IMR-90 (cell line): ENCODE results near the gene PRRC2B. TPM values are rescaled to one million over a fixed set of nuclear protein-coding genes. Genes with fewer than 3 reads are reported as not detected.

Source experiments
- ATAC-seq: fragments of 200-7000 bp; cut with Tn5 transposase; 2 replicates; pipeline ENCODE4 v1.9.1; 2020; ENCODE audit warnings: low read depth, mild to moderate bottlenecking, moderate library complexity
- BruUV-seq: library from RNA; stranded (reverse); fragments of 400-500 nt; replicated peaks from 2 replicates; lab custom pipeline; 2021; lab: Mats Ljungman, UMichigan
- CTCF ChIA-PET: fragments of 300-600 bp; formaldehyde crosslinking; extraction: SDS; loops from one replicate; lab custom pipeline; 2021; ENCODE audit warnings: antibody characterized with exemption; lab: Yijun Ruan, JAX
- POLR2A ChIA-PET: fragments of 300-600 bp; sonication (Branson Sonifier 250); formaldehyde crosslinking; loops from one replicate; lab custom pipeline; 2022; ENCODE audit warnings: antibody characterized with exemption; ENCODE audit not compliant: unreplicated experiment; lab: Charles Lee
- DNase-seq: peaks from one replicate; pipeline ENCODE4 v3.0.0; 2013
- H2AFZ ChIP-seq: replicated peaks from 2 replicates; pipeline ENCODE3; 2013; ENCODE audit warnings: low read length, mild to moderate bottlenecking; ENCODE audit not compliant: poor library complexity
- H2AK5ac ChIP-seq: 2 replicates; pipeline ENCODE4 v1.6.1; 2013; ENCODE audit warnings: low read depth, low read length, inconsistent platforms
- H2AK9ac ChIP-seq: replicated peaks from 2 replicates; pipeline ENCODE3; 2013; ENCODE audit warnings: mild to moderate bottlenecking, low read depth, low read length, moderate library complexity; ENCODE audit not compliant: poor library complexity
- H2BK120ac ChIP-seq: 2 replicates; pipeline ENCODE4 v1.6.1; 2013; ENCODE audit warnings: low read depth, low read length, inconsistent platforms
- H2BK15ac ChIP-seq: 3 replicates; pipeline ENCODE4 v1.6.1; 2013; ENCODE audit warnings: low read depth, low read length, inconsistent platforms
- H2BK20ac ChIP-seq: 2 replicates; pipeline ENCODE4 v1.6.1; 2013; ENCODE audit warnings: low read depth, mild to moderate bottlenecking, inconsistent platforms, low read length, moderate library complexity
- H2BK5ac ChIP-seq: 2 replicates; pipeline ENCODE4 v1.6.1; 2013; ENCODE audit warnings: mild to moderate bottlenecking, low read depth, low read length, inconsistent platforms; ENCODE audit not compliant: poor library complexity, severe bottlenecking
- H3K14ac ChIP-seq: replicated peaks from 2 replicates; pipeline ENCODE4 v1.6.1; 2013; ENCODE audit warnings: low read depth, low read length, inconsistent platforms
- H3K18ac ChIP-seq: 2 replicates; pipeline ENCODE4 v1.6.1; 2013; ENCODE audit warnings: low read depth, low read length, control low read depth
- H3K23ac ChIP-seq: 2 replicates; pipeline ENCODE4 v1.6.1; 2013; ENCODE audit warnings: low read depth, low read length, inconsistent platforms
- H3K27ac ChIP-seq: 2 replicates; pipeline ENCODE4 v1.5.1; 2013; ENCODE audit warnings: mild to moderate bottlenecking, control low read depth, low read length; ENCODE audit not compliant: insufficient read depth
- H3K27me3 ChIP-seq: 2 replicates; pipeline ENCODE4 v1.6.1; 2013; ENCODE audit warnings: low read length; ENCODE audit not compliant: control insufficient read depth, insufficient read depth
- H3K36me3 ChIP-seq: 2 replicates; pipeline ENCODE4 v1.6.1; 2013; ENCODE audit warnings: low read length, mixed read lengths; ENCODE audit not compliant: control insufficient read depth, insufficient read depth
- H3K4ac ChIP-seq: 2 replicates; pipeline ENCODE4 v1.6.1; 2013; ENCODE audit warnings: low read depth, low read length, inconsistent platforms
- H3K4me1 ChIP-seq: 2 replicates; pipeline ENCODE4 v1.6.1; 2013; ENCODE audit warnings: low read length, mixed read lengths; ENCODE audit not compliant: control insufficient read depth, insufficient read depth
- H3K4me2 ChIP-seq: 2 replicates; pipeline ENCODE4 v1.6.1; 2013; ENCODE audit warnings: low read depth, mild to moderate bottlenecking, control low read depth, low read length, moderate library complexity
- H3K4me3 ChIP-seq: 2 replicates; pipeline ENCODE4 v1.5.1; 2013; ENCODE audit warnings: low read depth, mild to moderate bottlenecking, control low read depth, low read length, moderate library complexity; ENCODE audit not compliant: insufficient read depth
- H3K56ac ChIP-seq: 2 replicates; pipeline ENCODE4 v1.6.1; 2013; ENCODE audit warnings: low read length, inconsistent platforms; ENCODE audit not compliant: insufficient read depth; ENCODE audit errors: extremely low read depth
- H3K79me1 ChIP-seq, 2 experiments: 2 replicates each; pipeline ENCODE4 v1.6.1; 2013; ENCODE audit warnings: low read length in 2 of 2, inconsistent platforms in 1 of 2, low read depth in 1 of 2
- H3K9ac ChIP-seq: 2 replicates; pipeline ENCODE4 v1.6.1; 2013; ENCODE audit warnings: low read depth, low read length, control low read depth
- H3K9me1 ChIP-seq: 2 replicates; pipeline ENCODE4 v1.6.1; 2013; ENCODE audit warnings: low read length, inconsistent platforms; ENCODE audit not compliant: insufficient read depth
- H3K9me3 ChIP-seq: 2 replicates; pipeline ENCODE4 v1.6.1; 2013; ENCODE audit warnings: low read length; ENCODE audit not compliant: control insufficient read depth, insufficient read depth
- H4K20me1 ChIP-seq: 2 replicates; pipeline ENCODE4 v1.6.1; 2013; ENCODE audit warnings: low read length, inconsistent platforms; ENCODE audit not compliant: insufficient read depth
- H4K5ac ChIP-seq: 2 replicates; pipeline ENCODE4 v1.6.1; 2013; ENCODE audit warnings: mild to moderate bottlenecking, low read depth, low read length, control low read depth
- H4K8ac ChIP-seq, 2 experiments: 2 replicates each; pipeline ENCODE4 v1.6.1; 2013; ENCODE audit warnings: low read depth in 2 of 2, low read length in 2 of 2, control low read depth in 1 of 2, inconsistent platforms in 1 of 2
- H4K91ac ChIP-seq: 2 replicates; pipeline ENCODE4 v1.6.1; 2013; ENCODE audit warnings: low read depth, low read length, inconsistent platforms; ENCODE audit not compliant: insufficient read depth
- BHLHE40 ChIP-seq: fragments of 150-350 bp; IDR thresholded peaks from 2 replicates; pipeline ENCODE4 v1.6.1; 2016; ENCODE audit warnings: mild to moderate bottlenecking, low read depth, low read length
- CEBPB ChIP-seq: IDR thresholded peaks from 2 replicates; pipeline ENCODE4 v1.6.1; 2012; ENCODE audit warnings: low read depth, low read length, improper control_type of control experiment
- CHD1 ChIP-seq: IDR thresholded peaks from 2 replicates; pipeline ENCODE4 v1.6.1; 2012; ENCODE audit warnings: low read depth, low read length, improper control_type of control experiment
- ELK1 ChIP-seq: fragments of 150-350 bp; IDR thresholded peaks from 2 replicates; pipeline ENCODE4 v1.6.1; 2016; ENCODE audit warnings: low read depth, mild to moderate bottlenecking, low read length, moderate library complexity, borderline replicate concordance
- FOS ChIP-seq: fragments of 150-350 bp; IDR thresholded peaks from 2 replicates; pipeline ENCODE4 v1.6.1; 2016; ENCODE audit warnings: low read depth, low read length
- MAFK ChIP-seq: IDR thresholded peaks from 2 replicates; pipeline ENCODE4 v1.6.1; 2012; ENCODE audit warnings: low read depth, low read length, improper control_type of control experiment
- MAZ ChIP-seq: IDR thresholded peaks from 2 replicates; pipeline ENCODE4 v1.6.1; 2012; ENCODE audit warnings: low read depth, mild to moderate bottlenecking, low read length, improper control_type of control experiment, moderate library complexity, borderline replicate concordance
- MXI1 ChIP-seq: IDR thresholded peaks from 2 replicates; pipeline ENCODE4 v1.6.1; 2012; ENCODE audit warnings: low read depth, mild to moderate bottlenecking, low read length, moderate library complexity, borderline replicate concordance
- NFE2L2 ChIP-seq: fragments of 150-350 bp; IDR thresholded peaks from 2 replicates; pipeline ENCODE4 v1.6.1; 2016; ENCODE audit warnings: low read depth, mild to moderate bottlenecking, low read length
- POLR2A ChIP-seq: IDR thresholded peaks from 2 replicates; pipeline ENCODE4 v1.6.1; 2012; ENCODE audit warnings: mild to moderate bottlenecking, low read depth, low read length
- RAD21 ChIP-seq: IDR thresholded peaks from 2 replicates; pipeline ENCODE4 v1.6.1; 2012; ENCODE audit warnings: low read length, improper control_type of control experiment
- RCOR1 ChIP-seq: IDR thresholded peaks from 2 replicates; pipeline ENCODE4 v1.6.1; 2012; ENCODE audit warnings: mild to moderate bottlenecking, low read length, improper control_type of control experiment; ENCODE audit not compliant: insufficient replicate concordance
- RFX5 ChIP-seq: IDR thresholded peaks from 2 replicates; pipeline ENCODE4 v1.8.0; 2012; ENCODE audit warnings: low read depth, mild to moderate bottlenecking, low read length, moderate library complexity
- SMC3 ChIP-seq: fragments of 150-350 bp; IDR thresholded peaks from 2 replicates; pipeline ENCODE4 v1.6.1; 2016; ENCODE audit warnings: low read depth, mild to moderate bottlenecking, antibody characterized with exemption, low read length, moderate library complexity
- WGBS, 2 experiments: methylation state at CpG; one replicate each; pipeline versions ENCODE4 v1.1.5 to v1.1.7; 2013; ENCODE audit warnings: missing lambda C conversion rate in 2 of 2; ENCODE audit not compliant: insufficient read length in 1 of 2; ENCODE audit errors: extremely low coverage in 2 of 2; 5-methylcytosine and 5-hydroxymethylcytosine counted together
- dilution Hi-C: fragments of 300-500 bp; cut with HindIII; formaldehyde crosslinking; loops from one replicate; pipeline ENCODE4 v1.14.3; 2018; ENCODE audit warnings: low sequenced_read_pairs; ENCODE audit not compliant: unreplicated experiment
- in situ Hi-C: fragments of 300-500 bp; cut with MboI; formaldehyde crosslinking; loops from 3 replicates; pipeline ENCODE4 v1.14.3; 2019; ENCODE audit warnings: low sequenced_read_pairs, inconsistent platforms, mixed read lengths
- intact Hi-C: fragments of 100-400 bp; cut with micrococcal nuclease; formaldehyde crosslinking; loops from 2 replicates; pipeline ENCODE4 v1.10.0; 2022
- polyA plus RNA-seq, 3 experiments: library from polyadenylated mRNA; depleted of rRNA; stranded (reverse); fragments of >200 nt; gene quantifications; 2 replicates each; pipeline ENCODE4 v1.2.3, GENCODE V29; 2012; ENCODE audit warnings: low replicate concordance in 1 of 3
- total RNA-seq: library from RNA; depleted of rRNA; stranded (reverse); fragments of >200 nt; gene quantifications from 2 replicates; pipeline ENCODE4 v1.2.3, GENCODE V29; 2012
- TF ChIP-seq, protein P1 (sequence below): conservative IDR thresholded peaks from 2 replicates; pipeline ENCODE4 v1.5.1; 2012; ENCODE audit warnings: mild to moderate bottlenecking, low read depth, low read length, improper control_type of control experiment
- TF ChIP-seq, protein P2 (sequence below): fragments of 150-350 bp; IDR thresholded peaks from 2 replicates; pipeline ENCODE4 v1.6.1; 2017; ENCODE audit warnings: mild to moderate bottlenecking, antibody characterized with exemption, low read length, low read depth

Gene PRRC2B
- total and polyA plus RNA-seq, 2 of the 4 experiments (the other 2 are of a cell fraction): 19.4 to 39.1 TPM

DNA sequence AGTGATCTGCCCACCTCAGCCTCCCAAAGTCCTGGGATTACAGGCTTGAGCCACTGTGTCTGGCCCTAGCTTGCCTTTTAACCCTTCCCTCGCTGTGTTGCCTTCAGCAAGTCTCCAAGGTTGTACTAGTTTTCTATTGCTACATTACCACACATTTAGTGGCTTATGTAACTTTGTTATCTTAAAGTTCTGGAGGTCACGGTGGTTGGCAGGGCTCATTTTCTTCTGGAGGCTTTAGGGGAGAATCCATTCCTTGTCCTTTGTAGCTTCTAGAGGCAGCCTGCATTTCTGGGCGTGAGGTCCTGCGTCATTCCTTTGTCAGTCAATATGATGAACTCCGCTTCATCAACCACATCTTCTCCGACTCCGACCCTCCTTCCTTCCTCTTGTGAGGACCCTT, 2.9 kb upstream of the PRRC2B start:
- BruUV-seq: no TSS peak
- WGBS, 2 experiments: 100% methylated on average over 2 of the region's 7 CpGs; no CpG with 5 or more reads in 1 of the 2 experiments
- TF ChIP-seq POLR2A (no peak), FOS (no peak), MXI1 (no peak), ELK1 (no peak), RAD21 (no peak), MAZ (no peak), RCOR1 (no peak), MAFK (no peak), NFE2L2 (no peak), BHLHE40 (no peak), RFX5 (no peak), SMC3 (no peak), CEBPB (no peak), CHD1 (no peak)
- TF ChIP-seq, protein P1, sequence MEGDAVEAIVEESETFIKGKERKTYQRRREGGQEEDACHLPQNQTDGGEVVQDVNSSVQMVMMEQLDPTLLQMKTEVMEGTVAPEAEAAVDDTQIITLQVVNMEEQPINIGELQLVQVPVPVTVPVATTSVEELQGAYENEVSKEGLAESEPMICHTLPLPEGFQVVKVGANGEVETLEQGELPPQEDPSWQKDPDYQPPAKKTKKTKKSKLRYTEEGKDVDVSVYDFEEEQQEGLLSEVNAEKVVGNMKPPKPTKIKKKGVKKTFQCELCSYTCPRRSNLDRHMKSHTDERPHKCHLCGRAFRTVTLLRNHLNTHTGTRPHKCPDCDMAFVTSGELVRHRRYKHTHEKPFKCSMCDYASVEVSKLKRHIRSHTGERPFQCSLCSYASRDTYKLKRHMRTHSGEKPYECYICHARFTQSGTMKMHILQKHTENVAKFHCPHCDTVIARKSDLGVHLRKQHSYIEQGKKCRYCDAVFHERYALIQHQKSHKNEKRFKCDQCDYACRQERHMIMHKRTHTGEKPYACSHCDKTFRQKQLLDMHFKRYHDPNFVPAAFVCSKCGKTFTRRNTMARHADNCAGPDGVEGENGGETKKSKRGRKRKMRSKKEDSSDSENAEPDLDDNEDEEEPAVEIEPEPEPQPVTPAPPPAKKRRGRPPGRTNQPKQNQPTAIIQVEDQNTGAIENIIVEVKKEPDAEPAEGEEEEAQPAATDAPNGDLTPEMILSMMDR: no peak
- TF ChIP-seq, protein P2, sequence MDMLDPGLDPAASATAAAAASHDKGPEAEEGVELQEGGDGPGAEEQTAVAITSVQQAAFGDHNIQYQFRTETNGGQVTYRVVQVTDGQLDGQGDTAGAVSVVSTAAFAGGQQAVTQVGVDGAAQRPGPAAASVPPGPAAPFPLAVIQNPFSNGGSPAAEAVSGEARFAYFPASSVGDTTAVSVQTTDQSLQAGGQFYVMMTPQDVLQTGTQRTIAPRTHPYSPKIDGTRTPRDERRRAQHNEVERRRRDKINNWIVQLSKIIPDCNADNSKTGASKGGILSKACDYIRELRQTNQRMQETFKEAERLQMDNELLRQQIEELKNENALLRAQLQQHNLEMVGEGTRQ: no peak
- Histone ChIP-seq H3K4me2 (no peak overlapping the region), H3K79me1 (peaks cover 0 to 12% of the 10 kb centered on the region in 2 experiments; a peak in 2 of 4 replicates), H3K27ac (no peak overlapping the region), H3K18ac (no peak overlapping the region), H3K23ac (no peak overlapping the region), H4K8ac (no peak overlapping the region), H3K14ac (no peak overlapping the region), H2BK15ac (no peak overlapping the region), H2AK9ac (no peak overlapping the region), H2AFZ (no peak overlapping the region), H3K9me1 (no peaks in the 10 kb centered on the region), H3K27me3 (no peaks in the 10 kb centered on the region), H4K91ac (no peak overlapping the region), H3K36me3 (no peaks in the 10 kb centered on the region), H2BK5ac (no peak overlapping the region), H3K4me3 (no peak overlapping the region), H3K4ac (no peak overlapping the region), H3K56ac (no peak overlapping the region), H2AK5ac (no peak overlapping the region), H3K4me1 (0 out of 2 replicates have a peak, but pooled peaks cover 2% of the 10 kb centered on the region), H2BK120ac (no peak overlapping the region), H3K9ac (no peak overlapping the region), H3K9me3 (no peaks in the 10 kb centered on the region), H2BK20ac (no peak overlapping the region), H4K5ac (no peak overlapping the region), H4K20me1 (peaks cover 14% of the 10 kb centered on the region)
- in situ Hi-C loops (no loop called here), dilution Hi-C loops (no loop called here), intact Hi-C loops (no loop called here)
- POLR2A ChIA-PET: no interaction called here
- CTCF ChIA-PET: no interaction called here
- no peak for DNase-seq
- ATAC-seq: no peak
